Right lobe of liver (tissue), 6 donors: ENCODE results near the gene MRPL16. TPM values are rescaled to one million over a fixed set of nuclear protein-coding genes. Genes with fewer than 3 reads are reported as not detected.
"Not testable (repeated sequence)": the region's sequence is repeated elsewhere in the genome, so short reads cannot be mapped to it uniquely, and the experiment has no call there.

ENCODE experiments used
- ATAC-seq, 4 donors: fragments of 200-7000 bp; cut with Tn5 transposase; one replicate each; pipeline ENCODE4 v1.9.1; 2020; ENCODE audit warnings: mild to moderate bottlenecking in 4 of 4, moderate library complexity in 4 of 4
- DNase-seq, 3 donors: peaks; one replicate each; pipeline ENCODE4 v3.0.0-alpha.2; 2020
- H3K27ac ChIP-seq, 3 donors: fragments of 200-600 bp; one replicate each; pipeline ENCODE4 v1.8.0; 2022
- H3K27me3 ChIP-seq, 2 donors: fragments of 200-600 bp; one replicate each; pipeline ENCODE4 v1.8.0; 2022
- H3K36me3 ChIP-seq, 4 donors: fragments of 200-600 bp; sonication (generic) in 1 of 4; one replicate each; pipeline versions ENCODE4 v1.5.1 to v1.8.0; 2017 to 2022; ENCODE audit warnings: control low read depth in 1 of 4
- H3K4me1 ChIP-seq, 4 donors: fragments of 200-600 bp; sonication (generic) in 1 of 4; one replicate each; pipeline versions ENCODE4 v1.5.1 to v1.8.0; 2017 to 2022; ENCODE audit warnings: control low read depth in 1 of 4
- H3K4me3 ChIP-seq, 3 donors: fragments of 200-600 bp; one replicate each; pipeline ENCODE4 v1.8.0; 2022
- H3K9me3 ChIP-seq, 4 donors: fragments of 200-600 bp; sonication (generic) in 1 of 4; one replicate each; pipeline versions ENCODE4 v1.5.1 to v1.8.0; 2017 to 2022; ENCODE audit warnings: control low read depth in 1 of 4
- POLR2A ChIP-seq: fragments of 450-650 bp; IDR thresholded peaks from one replicate; pipeline ENCODE4 v1.6.1; 2017; ENCODE audit warnings: antibody characterized with exemption, mild to moderate bottlenecking
- WGBS: methylation state at CpG from one replicate; pipeline ENCODE4 v1.1.6; 2018; ENCODE audit warnings: low coverage, low lambda C conversion rate; ENCODE audit not compliant: insufficient coverage; ENCODE audit errors: missing lambda C conversion rate; 5-methylcytosine and 5-hydroxymethylcytosine counted together
- intact Hi-C, 2 donors: fragments of 100-400 bp; cut with DNase I; formaldehyde crosslinking; loops; one replicate each; pipeline versions ENCODE4 v1.11.2 to v1.14.1; 2022
- total RNA-seq, 6 experiments: library from RNA; depleted of rRNA in 2 of 6; stranded (reverse); fragments of >200 nt in 2 of 6; fragmentation: NEBNext Ultra II Directional in 3 of 6; extraction: Animal tissue kit (Norgen Biotek cat#: 25700) in 3 of 6; gene quantifications; one replicate each; pipeline versions ENCODE4 v1.1.0 to v1.2.4, GENCODE V29; 2016 to 2023
- TF ChIP-seq, protein P1 (sequence below), 4 donors: fragments of 200-600 bp in 3 of 4; fragments of 450-650 bp in 1 of 4; IDR thresholded peaks; one replicate each; pipeline versions ENCODE4 v1.5.1 to v1.8.0; 2016 to 2022; ENCODE audit warnings: antibody characterized with exemption in 4 of 4, mild to moderate bottlenecking in 2 of 4
- donor health status: DM: no; HTN: yes; CAD: no.
- donor health status: DM: no; HTN: no; CAD: no.
- donor health status: DM: no; HTN: no; CAD: no.
- donor health status: DM: no; HTN: yes; CAD: no.
- donor health status: DM: no; HTN: yes; CAD: no.

MRPL16 gene
- total RNA-seq, 6 experiments from 2014 or later = 30.6 to 48.3 (median 37.3) TPM

DNA sequence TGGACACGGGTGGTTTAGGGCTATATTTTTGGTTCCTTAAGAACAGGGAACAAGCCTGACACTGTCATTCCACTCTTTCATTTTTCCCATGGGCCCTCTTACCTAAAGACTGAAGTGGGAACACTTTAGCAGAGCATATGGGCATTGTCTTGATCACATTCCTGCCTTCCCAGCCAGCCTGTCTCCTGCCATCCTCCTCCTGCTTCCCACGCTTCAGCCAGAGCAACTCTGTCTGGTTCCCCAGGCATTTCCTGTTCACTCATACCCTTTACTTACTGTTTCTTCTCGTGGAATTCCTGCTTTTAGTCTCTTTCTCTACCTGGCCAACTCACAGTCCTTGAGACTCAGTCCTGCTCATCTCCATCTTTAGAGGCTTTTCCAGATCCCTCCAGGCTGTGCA lies 22.8 kb downstream of the MRPL16 start:
- ATAC-seq (no peak), DNase-seq (no peak)
- peaks cover 0 to 11% (median 1%) of the 10 kb centered on the region in 4 donors for H3K4me1 ChIP-seq
- TF ChIP-seq, protein P1, sequence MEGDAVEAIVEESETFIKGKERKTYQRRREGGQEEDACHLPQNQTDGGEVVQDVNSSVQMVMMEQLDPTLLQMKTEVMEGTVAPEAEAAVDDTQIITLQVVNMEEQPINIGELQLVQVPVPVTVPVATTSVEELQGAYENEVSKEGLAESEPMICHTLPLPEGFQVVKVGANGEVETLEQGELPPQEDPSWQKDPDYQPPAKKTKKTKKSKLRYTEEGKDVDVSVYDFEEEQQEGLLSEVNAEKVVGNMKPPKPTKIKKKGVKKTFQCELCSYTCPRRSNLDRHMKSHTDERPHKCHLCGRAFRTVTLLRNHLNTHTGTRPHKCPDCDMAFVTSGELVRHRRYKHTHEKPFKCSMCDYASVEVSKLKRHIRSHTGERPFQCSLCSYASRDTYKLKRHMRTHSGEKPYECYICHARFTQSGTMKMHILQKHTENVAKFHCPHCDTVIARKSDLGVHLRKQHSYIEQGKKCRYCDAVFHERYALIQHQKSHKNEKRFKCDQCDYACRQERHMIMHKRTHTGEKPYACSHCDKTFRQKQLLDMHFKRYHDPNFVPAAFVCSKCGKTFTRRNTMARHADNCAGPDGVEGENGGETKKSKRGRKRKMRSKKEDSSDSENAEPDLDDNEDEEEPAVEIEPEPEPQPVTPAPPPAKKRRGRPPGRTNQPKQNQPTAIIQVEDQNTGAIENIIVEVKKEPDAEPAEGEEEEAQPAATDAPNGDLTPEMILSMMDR (IDR thresholded peaks at IDR 0.05) = no peak
- no peak for TF ChIP-seq POLR2A
- H3K36me3 ChIP-seq = peaks cover 0 to 17% (median 0%) of the 10 kb centered on the region in 4 donors
- H3K9me3 ChIP-seq = no peaks in the 10 kb centered on the region
- H3K27me3 ChIP-seq = no peaks in the 10 kb centered on the region
- no peak overlapping the region for H3K27ac ChIP-seq
- intact Hi-C loops = no loop called here
- H3K4me3 ChIP-seq = no peak overlapping the region
- WGBS = 82% methylated on average over 2 of the region's 3 CpGs

DNA sequence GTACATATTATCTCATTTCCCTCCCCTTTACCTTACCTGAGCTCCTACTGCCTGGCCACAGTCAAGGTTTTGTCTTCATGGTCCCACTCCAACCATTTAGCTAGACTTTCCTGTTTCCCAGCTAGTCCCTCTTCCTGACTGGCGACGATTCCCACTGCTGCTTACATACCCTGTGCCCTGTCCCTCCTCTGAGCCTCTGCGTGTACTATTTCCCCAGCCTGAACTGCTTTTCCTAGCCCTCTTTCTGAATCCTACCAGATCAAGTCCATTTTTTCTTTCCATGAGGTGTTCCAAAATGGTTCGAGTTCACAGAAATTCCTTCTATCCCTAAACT lies 23.4 kb downstream of the MRPL16 start:
- 53% methylated on average over 4 of the region's 4 CpGs for WGBS
- Histone ChIP-seq H3K27me3 (no peaks in the 10 kb centered on the region), H3K9me3 (no peaks in the 10 kb centered on the region), H3K27ac (no peak overlapping the region), H3K36me3 (peaks cover 0 to 13% (median 0%) of the 10 kb centered on the region in 4 donors), H3K4me3 (no peak overlapping the region), H3K4me1 (peaks cover 0 to 11% (median 1%) of the 10 kb centered on the region in 4 donors)
- no peak for ATAC-seq
- no peak for DNase-seq
- TF ChIP-seq, protein P1 (IDR thresholded peaks at IDR 0.05) = no peak
- no peak for TF ChIP-seq POLR2A
- intact Hi-C loops = no loop called here

DNA sequence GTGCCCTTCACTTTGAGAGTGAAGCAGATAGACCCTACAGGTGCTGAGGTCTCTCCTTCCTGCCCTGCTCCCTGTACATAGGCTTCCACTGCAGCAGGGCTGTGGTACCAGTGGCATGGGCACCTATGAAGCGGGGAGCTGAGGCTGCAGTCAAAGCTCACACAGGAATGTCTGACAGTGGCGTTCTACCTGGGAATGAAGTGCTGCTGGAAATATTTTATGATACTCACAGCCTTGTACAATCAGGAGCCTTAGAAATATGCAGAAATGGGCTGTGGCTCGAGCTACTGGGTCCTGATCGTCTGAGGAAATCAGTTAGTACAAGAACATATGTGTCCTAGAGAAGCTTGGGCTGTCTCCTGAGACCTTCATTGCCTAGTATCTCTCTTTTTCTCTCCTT lies 24.8 kb downstream of the MRPL16 start:
- no peak for ATAC-seq

DNA sequence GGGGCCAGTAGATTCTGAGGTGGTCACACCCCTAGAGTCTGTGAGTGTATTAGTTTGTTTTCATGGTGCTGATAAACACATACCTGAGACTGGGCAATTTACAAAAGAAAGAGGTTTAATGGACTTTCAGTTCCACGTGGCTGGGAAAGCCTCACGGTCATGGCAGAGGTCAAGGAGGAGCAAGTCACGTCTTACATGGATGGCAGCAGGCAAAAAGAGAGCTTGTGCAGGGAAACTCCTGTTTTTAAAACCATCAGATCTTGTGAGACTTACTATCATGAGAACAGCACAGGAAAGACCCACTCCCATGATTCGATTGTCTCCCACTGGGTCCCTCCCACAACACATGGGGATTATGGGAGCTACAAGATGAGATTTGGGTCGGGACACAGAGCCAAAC lies 26.1 kb downstream of the MRPL16 start:
- H3K27ac ChIP-seq, intact Hi-C loops, H3K4me3 ChIP-seq, ATAC-seq, DNase-seq, H3K9me3 ChIP-seq, H3K36me3 ChIP-seq, H3K27me3 ChIP-seq: not testable (repeated sequence)
- H3K4me1 ChIP-seq = peaks cover 0 to 11% (median 1%) of the 10 kb centered on the region in 4 donors
- 85% methylated on average over 5 of the region's 5 CpGs for WGBS

More for the DNA sequence above, 24.8 kb downstream of the MRPL16 start:
- H3K4me3 ChIP-seq = no peak overlapping the region
- no peaks in the 10 kb centered on the region for H3K9me3 ChIP-seq
- WGBS = 100% methylated on average over 1 of the region's 4 CpGs
- peaks cover 0 to 8% (median 0%) of the 10 kb centered on the region in 4 donors for H3K36me3 ChIP-seq
- no peak overlapping the region for H3K27ac ChIP-seq
- H3K4me1 ChIP-seq = peaks cover 0 to 11% (median 1%) of the 10 kb centered on the region in 4 donors
- intact Hi-C loops = no loop called here
- TF ChIP-seq POLR2A = no peak
- TF ChIP-seq, protein P1 (IDR thresholded peaks at IDR 0.05) = no peak
- H3K27me3 ChIP-seq = no peaks in the 10 kb centered on the region
- DNase-seq = no peak

DNA sequence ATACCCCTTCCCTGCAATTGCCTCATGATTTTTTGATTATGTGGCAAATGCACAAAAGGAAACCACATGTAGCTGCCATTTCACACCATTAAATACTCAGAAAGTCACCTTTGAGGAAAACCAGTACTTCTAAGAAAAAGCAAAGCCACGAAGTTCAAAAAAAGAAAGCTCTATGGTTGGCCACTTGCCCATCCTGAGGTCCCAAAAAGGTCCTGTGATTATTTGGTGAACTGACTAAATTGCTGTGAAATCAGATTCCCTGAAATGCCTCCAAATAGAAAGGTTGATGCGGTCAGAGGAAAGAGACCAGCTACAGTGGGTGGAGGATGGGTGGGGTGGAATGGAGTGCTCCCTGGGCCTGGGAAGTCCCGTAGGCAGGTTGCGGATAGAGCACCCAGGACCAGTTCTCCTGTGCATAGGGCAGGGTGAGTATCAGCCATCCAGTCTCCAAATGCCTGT lies 26.9 kb downstream of the MRPL16 start:
- intact Hi-C loops = no loop called here
- TF ChIP-seq, protein P1 (IDR thresholded peaks at IDR 0.05) = no peak
- no peak for TF ChIP-seq POLR2A
- DNase-seq = no peak

More for the DNA sequence above, 26.9 kb downstream of the MRPL16 start:
- H3K9me3 ChIP-seq = no peaks in the 10 kb centered on the region
- WGBS = 79% methylated on average over 4 of the region's 4 CpGs
- peaks cover 0 to 11% (median 1%) of the 10 kb centered on the region in 4 donors for H3K4me1 ChIP-seq
- H3K27me3 ChIP-seq = no peaks in the 10 kb centered on the region
- no peak overlapping the region for H3K4me3 ChIP-seq
- no peak overlapping the region for H3K27ac ChIP-seq
- no peaks in the 10 kb centered on the region for H3K36me3 ChIP-seq
- ATAC-seq = no peak
